Keratinocyte (primary cell): Measurements from ENCODE around the gene CCDC18.
"Not testable (repeated sequence)": the region's sequence is repeated elsewhere in the genome, so short reads cannot be mapped to it uniquely, and the experiment has no call there.

ENCODE experiments used
- CTCF ChIP-seq, 3 experiments: IDR thresholded peaks in 1 of 3; conservative IDR thresholded peaks in 1 of 3; optimal IDR thresholded peaks in 1 of 3; 2 replicates in 2 of 3; 3 replicates in 1 of 3; pipeline versions ENCODE3 to v1.5.1; 2011; ENCODE audit warnings: low read length in 3 of 3, mild to moderate bottlenecking in 3 of 3, moderate library complexity in 2 of 3, control low read depth in 1 of 3, inconsistent platforms in 1 of 3; ENCODE audit not compliant: insufficient read depth in 2 of 3; ENCODE audit errors: extremely low read depth in 1 of 3
- EZH2 ChIP-seq: IDR thresholded peaks from one replicate; pipeline ENCODE4 v1.6.1; 2012; ENCODE audit warnings: inconsistent platforms, mild to moderate bottlenecking, low read length, moderate library complexity

GRCh38 chr1:93260726-93261125 is 80.2 kb downstream of the CCDC18 start:
- TF ChIP-seq CTCF (optimal IDR thresholded peaks at IDR 0.05 in 1 of 3, IDR thresholded peaks at IDR 0.05 in 1 of 3, conservative IDR thresholded peaks at IDR 0.05 in 1 of 3; ENCODE audit: extremely low read depth in 1 of 3, insufficient read depth in 2 of 3, low read length in 3 of 3); EZH2: not testable (repeated sequence)
